Right atrium auricular region (tissue), 2 donors: ENCODE measurements around the gene RDH5. TPM values are rescaled to one million over a fixed set of nuclear protein-coding genes. Genes with fewer than 3 reads are reported as not detected.

Experiments
- DNase-seq: peaks from one replicate; pipeline ENCODE4 v3.0.0-alpha.2; 2019; ENCODE audit warnings: low spot score
- H3K27ac ChIP-seq, 2 donors: fragments of 200-600 bp; sonication (generic); 1 replicate in 1 of 2; 2 replicates in 1 of 2; pipeline ENCODE4 v1.5.1; 2016 to 2019
- H3K27me3 ChIP-seq, 2 donors: fragments of 200-600 bp; sonication (generic); one replicate each; pipeline versions ENCODE4 v1.5.1 to v1.6.0; 2017 to 2019
- H3K36me3 ChIP-seq: fragments of 200-600 bp; sonication (generic); one replicate; pipeline ENCODE4 v1.5.1; 2016
- H3K4me1 ChIP-seq, 2 donors: fragments of 200-600 bp; sonication (generic); one replicate each; pipeline versions ENCODE4 v1.5.1 to v1.6.0; 2017 to 2019
- H3K4me3 ChIP-seq, 2 donors: fragments of 200-600 bp; sonication (generic); 1 replicate in 1 of 2; 2 replicates in 1 of 2; pipeline ENCODE4 v1.5.1; 2017 to 2019; ENCODE audit warnings: mild to moderate bottlenecking in 1 of 2, moderate library complexity in 1 of 2
- H3K9me3 ChIP-seq, 2 donors: fragments of 200-600 bp; sonication (generic); one replicate each; pipeline ENCODE4 v1.5.1; 2019
- total RNA-seq, 2 donors: library from RNA; depleted of rRNA; stranded (reverse); fragments of >200 nt; gene quantifications; one replicate each; pipeline ENCODE4 v1.1.0, GENCODE V29; 2016
- TF ChIP-seq, protein P1 (sequence below), 2 donors: fragments of 200-600 bp; sonication (generic); IDR thresholded peaks; one replicate each; pipeline ENCODE4 v1.5.1; 2019; ENCODE audit warnings: antibody characterized with exemption in 2 of 2

The RDH5 gene
- total RNA-seq, 2 donors from 2014 or later, result 13.0 to 22.4 TPM

DNA sequence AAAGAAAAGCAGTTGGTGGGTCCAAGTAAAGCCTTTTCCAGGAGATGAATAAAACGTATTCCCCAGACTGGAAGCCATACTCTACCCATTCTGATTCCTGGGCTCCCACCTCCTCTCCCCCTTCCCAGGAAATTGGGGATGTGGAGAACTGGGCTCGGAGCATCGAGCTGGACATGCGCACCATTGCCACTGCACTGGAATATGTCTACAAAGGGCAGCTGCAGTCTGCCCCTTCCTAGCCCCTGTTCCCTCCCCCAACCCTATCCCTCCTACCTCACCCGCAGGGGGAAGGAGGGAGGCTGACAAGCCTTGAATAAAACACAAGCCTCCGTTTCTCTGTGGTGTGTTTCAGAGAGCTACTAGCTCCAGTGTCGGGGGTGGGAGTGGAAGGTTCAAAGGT, 822 bp upstream of the RDH5 start:
- peak overlapping the region; percentile 93 to 95 for H3K27ac ChIP-seq
- no peak for DNase-seq
- no peaks in the 10 kb centered on the region for H3K27me3 ChIP-seq
- TF ChIP-seq, protein P1, sequence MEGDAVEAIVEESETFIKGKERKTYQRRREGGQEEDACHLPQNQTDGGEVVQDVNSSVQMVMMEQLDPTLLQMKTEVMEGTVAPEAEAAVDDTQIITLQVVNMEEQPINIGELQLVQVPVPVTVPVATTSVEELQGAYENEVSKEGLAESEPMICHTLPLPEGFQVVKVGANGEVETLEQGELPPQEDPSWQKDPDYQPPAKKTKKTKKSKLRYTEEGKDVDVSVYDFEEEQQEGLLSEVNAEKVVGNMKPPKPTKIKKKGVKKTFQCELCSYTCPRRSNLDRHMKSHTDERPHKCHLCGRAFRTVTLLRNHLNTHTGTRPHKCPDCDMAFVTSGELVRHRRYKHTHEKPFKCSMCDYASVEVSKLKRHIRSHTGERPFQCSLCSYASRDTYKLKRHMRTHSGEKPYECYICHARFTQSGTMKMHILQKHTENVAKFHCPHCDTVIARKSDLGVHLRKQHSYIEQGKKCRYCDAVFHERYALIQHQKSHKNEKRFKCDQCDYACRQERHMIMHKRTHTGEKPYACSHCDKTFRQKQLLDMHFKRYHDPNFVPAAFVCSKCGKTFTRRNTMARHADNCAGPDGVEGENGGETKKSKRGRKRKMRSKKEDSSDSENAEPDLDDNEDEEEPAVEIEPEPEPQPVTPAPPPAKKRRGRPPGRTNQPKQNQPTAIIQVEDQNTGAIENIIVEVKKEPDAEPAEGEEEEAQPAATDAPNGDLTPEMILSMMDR (IDR thresholded peaks at IDR 0.05), result no peak
- no peaks in the 10 kb centered on the region for H3K9me3 ChIP-seq
- no peak overlapping the region for H3K4me3 ChIP-seq
- H3K36me3 ChIP-seq, result peaks cover 6% of the 10 kb centered on the region
- peaks cover 0 to 86% of the 10 kb centered on the region in 2 donors for H3K4me1 ChIP-seq

GRCh38 chr12:55720894-55721444, 776 bp downstream of the RDH5 start:
- Histone ChIP-seq H3K27ac (peak overlapping the region; percentile 93 to 95), H3K36me3 (peaks cover 20% of the 10 kb centered on the region), H3K27me3 (no peaks in the 10 kb centered on the region), H3K4me3 (no peak overlapping the region), H3K4me1 (peaks cover 0 to 88% of the 10 kb centered on the region in 2 donors), H3K9me3 (no peaks in the 10 kb centered on the region)
- peak; percentile 84 for DNase-seq
- TF ChIP-seq, protein P1 (IDR thresholded peaks at IDR 0.05), result peak; percentile 48 to 69

DNA sequence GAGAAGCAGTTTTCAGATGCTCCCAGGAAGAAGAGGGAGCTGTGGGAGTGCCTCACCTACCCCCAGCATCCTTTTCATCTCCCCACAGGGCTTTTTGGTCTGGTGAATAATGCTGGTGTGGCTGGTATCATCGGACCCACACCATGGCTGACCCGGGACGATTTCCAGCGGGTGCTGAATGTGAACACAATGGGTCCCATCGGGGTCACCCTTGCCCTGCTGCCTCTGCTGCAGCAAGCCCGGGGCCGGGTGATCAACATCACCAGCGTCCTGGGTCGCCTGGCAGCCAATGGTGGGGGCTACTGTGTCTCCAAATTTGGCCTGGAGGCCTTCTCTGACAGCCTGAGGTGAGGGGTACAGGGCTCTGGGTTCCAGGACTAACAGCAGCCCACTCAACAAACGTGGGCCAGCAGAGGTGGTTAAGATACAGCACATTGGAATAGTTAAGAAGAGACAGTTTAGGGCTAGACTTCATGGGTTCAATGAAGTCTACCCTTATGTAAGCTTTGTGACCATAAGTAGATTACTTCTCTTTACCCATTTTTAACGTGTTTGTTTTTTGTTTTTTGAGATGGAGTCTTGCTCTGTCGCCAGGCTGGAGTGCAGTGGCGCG, 1.5 kb downstream of the RDH5 start:
- peaks cover 27% of the 10 kb centered on the region for H3K36me3 ChIP-seq
- H3K4me1 ChIP-seq, result peaks cover 0 to 88% of the 10 kb centered on the region in 2 donors
- no peaks in the 10 kb centered on the region for H3K9me3 ChIP-seq
- peak overlapping the region; percentile 93 to 95 for H3K27ac ChIP-seq
- H3K27me3 ChIP-seq, result no peaks in the 10 kb centered on the region
- H3K4me3 ChIP-seq, result no peak overlapping the region
- no peak for DNase-seq
- TF ChIP-seq, protein P1 (IDR thresholded peaks at IDR 0.05), result no peak

DNA sequence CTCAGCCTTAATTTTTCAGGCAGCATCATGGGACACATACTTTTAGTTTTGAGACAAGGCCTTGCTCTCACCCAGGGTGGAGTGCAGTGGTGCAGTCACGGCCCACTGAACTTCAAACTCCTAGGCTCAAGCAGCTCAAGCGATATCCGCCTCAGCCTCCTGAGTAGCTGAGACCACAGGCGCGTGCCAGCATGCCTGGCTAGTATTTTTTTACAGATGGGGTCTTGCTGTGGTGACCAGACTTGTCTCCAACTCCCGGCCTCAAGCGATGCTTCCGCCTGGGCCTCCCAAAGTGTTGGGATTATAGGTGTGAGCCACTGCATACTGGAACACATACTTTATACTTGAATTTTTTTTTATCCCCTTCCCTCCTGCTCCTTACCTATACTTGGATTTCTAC, 2.8 kb downstream of the RDH5 start:
- Histone ChIP-seq H3K27ac (peak overlapping the region; percentile 39 to 56), H3K36me3 (peaks cover 34% of the 10 kb centered on the region), H3K4me1 (peaks cover 0 to 87% of the 10 kb centered on the region in 2 donors), H3K27me3 (no peaks in the 10 kb centered on the region), H3K9me3 (no peaks in the 10 kb centered on the region), H3K4me3 (no peak overlapping the region)
- no peak for DNase-seq
- TF ChIP-seq, protein P1 (IDR thresholded peaks at IDR 0.05), result no peak

DNA sequence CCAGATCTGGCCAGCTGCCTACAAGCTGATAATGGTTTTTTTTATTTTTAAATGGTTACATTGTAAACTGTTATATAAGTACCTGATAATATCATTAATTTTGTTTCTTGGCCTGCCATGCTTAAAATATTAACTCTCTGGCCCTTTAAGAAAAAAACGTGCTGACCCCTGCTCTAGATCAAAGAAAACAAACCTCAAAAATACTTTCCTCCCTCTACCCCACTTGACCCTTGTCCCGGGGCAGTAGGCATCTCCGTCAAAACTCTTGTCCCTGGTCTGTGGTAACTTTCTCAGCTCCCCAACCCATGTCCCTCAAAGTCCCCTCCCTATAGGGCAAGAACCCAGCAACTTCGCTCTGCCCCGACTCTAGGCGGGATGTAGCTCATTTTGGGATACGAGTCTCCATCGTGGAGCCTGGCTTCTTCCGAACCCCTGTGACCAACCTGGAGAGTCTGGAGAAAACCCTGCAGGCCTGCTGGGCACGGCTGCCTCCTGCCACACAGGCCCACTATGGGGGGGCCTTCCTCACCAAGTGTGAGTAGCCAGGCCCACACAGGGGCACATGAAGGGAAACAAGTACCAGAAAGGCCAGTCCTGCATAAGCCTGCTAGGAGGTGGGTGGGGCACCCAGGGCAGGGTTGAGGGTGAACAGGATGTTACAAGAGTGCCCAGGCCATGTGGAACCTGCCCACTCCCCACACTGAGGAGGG, 3.5 kb downstream of the RDH5 start:
- DNase-seq, result no peak
- peaks cover 34% of the 10 kb centered on the region for H3K36me3 ChIP-seq

More for the DNA sequence above, 3.5 kb downstream of the RDH5 start:
- TF ChIP-seq, protein P1 (IDR thresholded peaks at IDR 0.05), result no peak
- peaks cover 0 to 80% of the 10 kb centered on the region in 2 donors for H3K4me1 ChIP-seq
- H3K27ac ChIP-seq, result peak overlapping the region; percentile 39 to 56
- H3K27me3 ChIP-seq, result no peaks in the 10 kb centered on the region
- H3K9me3 ChIP-seq, result no peaks in the 10 kb centered on the region
- H3K4me3 ChIP-seq, result no peak overlapping the region
